A172 (cell line): Measurements from ENCODE around the gene TRIP13. TPM values are rescaled to one million over a fixed set of nuclear protein-coding genes. Genes with fewer than 3 reads are reported as not detected.
"Not testable (repeated sequence)": the region's sequence is repeated elsewhere in the genome, so short reads cannot be mapped to it uniquely, and the experiment has no call there.

Experiments used
- DNase-seq: peaks from one replicate; pipeline ENCODE4 v3.0.0-alpha.2; 2015; ENCODE audit warnings: low spot score
- total RNA-seq: library from RNA; depleted of rRNA; stranded (reverse); fragments of >200 nt; shearing (Covaris generic); gene quantifications from 2 replicates; pipeline ENCODE4 v1.2.3, GENCODE V29; 2014

Gene TRIP13
- total RNA-seq, 1 experiment from 2014 or later: 108 TPM

GRCh38 chr5:919356-920000, 26.8 kb downstream of the TRIP13 start:
- DNase-seq: peak; percentile 33

- no peak for DNase-seq
These were observed 27.6 kb downstream of the TRIP13 start for GRCh38 chr5:920321-920720.

GRCh38 chr5:921456-922435, 29.1 kb downstream of the TRIP13 start:
- DNase-seq: no peak

- DNase-seq: no peak
These were observed 30.0 kb downstream of the TRIP13 start for GRCh38 chr5:922436-923280.

- DNase-seq: peak; percentile 55
These were observed 30.7 kb downstream of the TRIP13 start for GRCh38 chr5:923281-923873.

GRCh38 chr5:926417-927171, 33.9 kb downstream of the TRIP13 start:
- DNase-seq: no peak

GRCh38 chr5:927172-928015, 34.7 kb downstream of the TRIP13 start:
- DNase-seq: no peak

GRCh38 chr5:929182-929581, 36.5 kb downstream of the TRIP13 start:
- not testable (repeated sequence) for DNase-seq

- DNase-seq: no peak
These were observed 36.9 kb downstream of the TRIP13 start for GRCh38 chr5:929596-929995.

GRCh38 chr5:930866-931265, 38.2 kb downstream of the TRIP13 start:
- no peak for DNase-seq

- no peak for DNase-seq
These were observed 39.0 kb downstream of the TRIP13 start for GRCh38 chr5:931570-932145.

GRCh38 chr5:932151-932627, 39.5 kb downstream of the TRIP13 start:
- DNase-seq: no peak

GRCh38 chr5:932628-933250, 40.1 kb downstream of the TRIP13 start:
- DNase-seq: no peak

- no peak for DNase-seq
These were observed 40.7 kb downstream of the TRIP13 start for GRCh38 chr5:933251-933861.

GRCh38 chr5:933951-934350, 41.3 kb downstream of the TRIP13 start:
- DNase-seq: not testable (repeated sequence)

GRCh38 chr5:934381-934967, 41.8 kb downstream of the TRIP13 start:
- not testable (repeated sequence) for DNase-seq

- no peak for DNase-seq
These were observed 42.9 kb downstream of the TRIP13 start for GRCh38 chr5:935510-936084.
